CD4-positive, alpha-beta T cell (primary cell): ENCODE measurements around the gene GEMIN4. TPM values are rescaled to one million over a fixed set of nuclear protein-coding genes. Genes with fewer than 3 reads are reported as not detected.

Source experiments
- ATAC-seq: fragments of 200-7000 bp; cut with Tn5 transposase; one replicate; pipeline ENCODE4 v1.10.0; 2022; ENCODE audit warnings: mild to moderate bottlenecking; ENCODE audit not compliant: poor library complexity
- CTCF ChIA-PET: fragments of 350-600 bp; sonication (Branson Sonifier 250); formaldehyde crosslinking; loops from one replicate; lab custom pipeline; 2021; ENCODE audit warnings: antibody characterized with exemption, inconsistent platforms; lab: Charles Lee
- POLR2A ChIA-PET: fragments of 350-600 bp; sonication (Branson Sonifier 250); formaldehyde crosslinking; loops from one replicate; lab custom pipeline; 2021; ENCODE audit warnings: antibody characterized with exemption, inconsistent platforms; lab: Charles Lee
- DNase-seq, 14 experiments: peaks; one replicate each; pipeline ENCODE4 v3.0.0-alpha.2; 2013 to 2020; ENCODE audit warnings: mixed read lengths in 2 of 14
- H3K27ac ChIP-seq, 2 donors: one replicate each; pipeline versions ENCODE4 v1.5.1 to v1.7.0; 2013; ENCODE audit warnings: low read length in 2 of 2, low read depth in 1 of 2, mild to moderate bottlenecking in 1 of 2
- H3K27me3 ChIP-seq, 2 experiments: 1 replicate in 1 of 2; 2 replicates in 1 of 2; pipeline versions ENCODE4 v1.6.1 to v1.7.0; 2013; ENCODE audit warnings: low read length in 2 of 2, control low read depth in 1 of 2, mild to moderate bottlenecking in 1 of 2, moderate library complexity in 1 of 2; ENCODE audit not compliant: insufficient read depth in 2 of 2, control insufficient read depth in 1 of 2
- H3K36me3 ChIP-seq: one replicate; pipeline ENCODE4 v1.6.1; 2013; ENCODE audit warnings: low read length, control low read depth; ENCODE audit not compliant: insufficient read depth
- H3K4me1 ChIP-seq: one replicate; pipeline ENCODE4 v1.6.1; 2013; ENCODE audit warnings: low read length, control low read depth; ENCODE audit not compliant: insufficient read depth
- H3K4me3 ChIP-seq: one replicate; pipeline ENCODE4 v1.5.1; 2013; ENCODE audit warnings: mild to moderate bottlenecking, low read length, moderate library complexity
- H3K9me3 ChIP-seq, 2 experiments: 1 replicate in 1 of 2; 2 replicates in 1 of 2; pipeline versions ENCODE4 v1.6.1 to v1.7.0; 2013; ENCODE audit warnings: low read length in 2 of 2, mild to moderate bottlenecking in 2 of 2, control low read depth in 1 of 2, moderate library complexity in 1 of 2; ENCODE audit not compliant: control insufficient read depth in 1 of 2, insufficient read depth in 1 of 2
- H3K27ac Mint-ChIP-seq: one replicate; pipeline ENCODE4 v1.8.0; 2020; ENCODE audit warnings: mixed read lengths
- H3K27me3 Mint-ChIP-seq: one replicate; pipeline ENCODE4 v1.8.0; 2021; ENCODE audit warnings: mixed read lengths
- H3K36me3 Mint-ChIP-seq: one replicate; pipeline ENCODE4 v1.8.0; 2021; ENCODE audit warnings: low read depth, mixed read lengths
- H3K4me1 Mint-ChIP-seq: one replicate; pipeline ENCODE4 v1.8.0; 2021; ENCODE audit warnings: low read depth, mixed read lengths
- H3K4me3 Mint-ChIP-seq: one replicate; pipeline ENCODE4 v1.8.0; 2020; ENCODE audit warnings: mild to moderate bottlenecking, mixed read lengths
- H3K9me3 Mint-ChIP-seq: one replicate; pipeline ENCODE4 v1.8.0; 2020; ENCODE audit warnings: mixed read lengths
- CTCF ChIP-seq: fragments of 200-600 bp; IDR thresholded peaks from one replicate; pipeline ENCODE4 v1.8.0; 2022; ENCODE audit warnings: antibody characterized with exemption, mild to moderate bottlenecking
- intact Hi-C, 2 experiments: fragments of 100-400 bp; cut with DNase I in 1 of 2; cut with micrococcal nuclease in 1 of 2; formaldehyde crosslinking; loops; one replicate each; pipeline versions ENCODE4 v1.15.1 to v1.9.0; 2023 to 2025; cut with DNase I, micrococcal nuclease
- total RNA-seq, 174 experiments: library from RNA in 2 of 174; stranded (reverse) in 2 of 174; gene quantifications; one replicate each; pipeline ENCODE4 v1.2.3 and lab custom pipeline; 2021 to 2026

GEMIN4 gene
- total RNA-seq, 2 experiments from 2014 or later, result 16.0 to 18.0 TPM

GRCh38 chr17:796609-797008, 44.5 kb upstream of the GEMIN4 start:
- Mint-ChIP-seq H3K27ac (no peak overlapping the region), H3K9me3 (no peaks in the 10 kb centered on the region), H3K4me3 (no peak overlapping the region), H3K36me3 (peaks cover 25% of the 10 kb centered on the region), H3K27me3 (no peaks in the 10 kb centered on the region), H3K4me1 (peaks cover 6% of the 10 kb centered on the region)
- intact Hi-C loops, result no loop called here
- H3K4me3 ChIP-seq, result no peak overlapping the region
- ATAC-seq (no peak), DNase-seq (no peak)
- H3K27me3 ChIP-seq, result no peaks in the 10 kb centered on the region
- POLR2A ChIA-PET, result no interaction called here
- no peaks in the 10 kb centered on the region for H3K9me3 ChIP-seq
- CTCF ChIA-PET, result interaction anchor here (1.7 to 2.2 kb wide), 2 partner anchors 14 to 184 kb away, joined by 6 to 9 read pairs; partner anchors contain the start of genes GLOD4 and MRM3
- H3K27ac ChIP-seq, result no peak overlapping the region
- H3K36me3 ChIP-seq, result peaks cover 12% of the 10 kb centered on the region
- H3K4me1 ChIP-seq, result peaks cover 8% of the 10 kb centered on the region
- no peak for TF ChIP-seq CTCF

DNA sequence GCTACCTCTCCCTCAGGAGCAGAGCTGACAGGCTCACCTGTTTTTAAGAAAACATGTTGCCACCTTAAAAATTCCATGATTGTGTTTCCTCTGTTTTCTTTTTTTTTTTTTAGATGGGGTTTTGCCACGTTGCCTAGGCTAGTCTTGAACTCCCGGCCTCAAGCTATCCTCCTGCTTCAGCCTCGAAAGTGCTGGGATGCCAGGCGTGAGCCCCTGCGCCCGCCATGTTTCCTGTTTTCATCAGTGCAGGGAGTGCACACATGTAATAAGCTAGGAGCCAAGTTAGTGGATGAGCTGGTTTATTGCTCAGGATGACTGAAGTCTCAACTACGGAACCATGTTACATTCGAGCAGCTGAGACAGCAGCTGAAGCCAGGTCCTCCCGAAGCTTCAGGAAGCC, 43.7 kb upstream of the GEMIN4 start:
- Mint-ChIP-seq H3K27ac (no peak overlapping the region), H3K4me1 (peaks cover 6% of the 10 kb centered on the region), H3K27me3 (no peaks in the 10 kb centered on the region), H3K9me3 (no peaks in the 10 kb centered on the region), H3K36me3 (peaks cover 33% of the 10 kb centered on the region), H3K4me3 (no peak overlapping the region)
- no peak overlapping the region for H3K4me3 ChIP-seq
- ATAC-seq, result no peak
- intact Hi-C loops, result loop anchor here (1.0 to 2.0 kb wide), 2 partner anchors 186 to 261 kb away; no protein-coding TSS in a partner anchor
- H3K36me3 ChIP-seq, result peaks cover 19% of the 10 kb centered on the region
- peaks cover 8% of the 10 kb centered on the region for H3K4me1 ChIP-seq
- no peaks in the 10 kb centered on the region for H3K27me3 ChIP-seq
- H3K27ac ChIP-seq, result no peak overlapping the region
- POLR2A ChIA-PET, result interaction anchor here (1.1 kb wide), 1 partner anchor 201 kb away, joined by 5 read pairs; no protein-coding TSS in a partner anchor
- CTCF ChIA-PET, result interaction anchor here (2.2 to 3.2 kb wide), 3 partner anchors 13 to 201 kb away, joined by 9 to 19 read pairs (median 16); partner anchors contain the start of genes GLOD4, MRM3 and TIMM22
- no peak for TF ChIP-seq CTCF
- H3K9me3 ChIP-seq, result no peaks in the 10 kb centered on the region
- DNase-seq, result no peak

- POLR2A ChIA-PET, result interaction anchor here (1.1 to 1.5 kb wide), 2 partner anchors 186 to 201 kb away, joined by 5 read pairs; no protein-coding TSS in a partner anchor
- no peak for DNase-seq
Observed at GRCh38 chr17:795276-795675, 43.2 kb upstream of the GEMIN4 start.

More at GRCh38 chr17:795276-795675, 43.2 kb upstream of the GEMIN4 start:
- no peaks in the 10 kb centered on the region for H3K9me3 ChIP-seq
- H3K36me3 ChIP-seq, result peaks cover 21% of the 10 kb centered on the region
- Mint-ChIP-seq H3K36me3 (peaks cover 34% of the 10 kb centered on the region), H3K9me3 (no peaks in the 10 kb centered on the region), H3K27ac (no peak overlapping the region), H3K4me3 (no peak overlapping the region), H3K4me1 (peaks cover 6% of the 10 kb centered on the region), H3K27me3 (no peaks in the 10 kb centered on the region)
- CTCF ChIA-PET, result interaction anchor here (1.0 to 3.2 kb wide), 5 partner anchors 13 to 205 kb away, joined by 3 to 19 read pairs (median 9); partner anchors contain the start of genes GLOD4, MRM3 and TIMM22
- H3K4me1 ChIP-seq, result peaks cover 8% of the 10 kb centered on the region
- TF ChIP-seq CTCF, result no peak
- no peak overlapping the region for H3K4me3 ChIP-seq
- no peaks in the 10 kb centered on the region for H3K27me3 ChIP-seq
- no peak for ATAC-seq
- intact Hi-C loops, result loop anchor here (1.0 to 2.0 kb wide), 2 partner anchors 186 to 262 kb away; no protein-coding TSS in a partner anchor
- no peak overlapping the region for H3K27ac ChIP-seq
